Measurements from ENCODE around the gene SIGLEC5. TPM values are rescaled to one million over a fixed set of nuclear protein-coding genes. Genes with fewer than 3 reads are reported as not detected.

The SIGLEC5 gene
- total RNA-seq, 1 donor from 2014 or later, result not detected

DNA sequence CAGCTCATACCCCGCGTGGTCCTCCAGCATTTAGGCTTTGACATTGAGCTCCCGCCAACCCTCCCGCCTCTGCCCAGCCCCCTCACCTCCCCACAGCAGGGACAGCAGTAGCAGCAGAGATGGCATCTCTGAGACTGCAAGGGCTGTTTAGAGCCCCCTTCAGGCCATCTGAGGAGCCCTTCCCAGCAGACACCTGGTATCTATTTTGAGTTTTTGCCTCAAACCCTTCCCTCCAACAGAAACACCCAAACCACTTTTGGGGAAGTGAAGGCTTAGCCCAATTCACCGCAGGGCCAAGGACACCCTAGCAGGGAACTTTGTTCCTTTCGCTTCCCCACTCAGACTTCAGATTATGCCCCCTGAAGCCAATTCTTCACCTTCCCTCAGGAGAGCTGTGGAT is 65.4 kb downstream of the SIGLEC5 start:
- peaks cover 21% of the 10 kb centered on the region for H3K27me3 Mint-ChIP-seq (ENCODE audit: unreplicated experiment)
- H3K36me3 Mint-ChIP-seq (ENCODE audit: unreplicated experiment), result no peaks in the 10 kb centered on the region
- no peaks in the 10 kb centered on the region for H3K9me3 Mint-ChIP-seq (ENCODE audit: unreplicated experiment)
- H3K27ac Mint-ChIP-seq (ENCODE audit: unreplicated experiment), result no peak overlapping the region
- H3K4me3 Mint-ChIP-seq (ENCODE audit: unreplicated experiment), result no peak overlapping the region
- H3K4me1 Mint-ChIP-seq (ENCODE audit: unreplicated experiment), result peaks cover under 1% of the 10 kb centered on the region
- TF ChIP-seq, protein P1, sequence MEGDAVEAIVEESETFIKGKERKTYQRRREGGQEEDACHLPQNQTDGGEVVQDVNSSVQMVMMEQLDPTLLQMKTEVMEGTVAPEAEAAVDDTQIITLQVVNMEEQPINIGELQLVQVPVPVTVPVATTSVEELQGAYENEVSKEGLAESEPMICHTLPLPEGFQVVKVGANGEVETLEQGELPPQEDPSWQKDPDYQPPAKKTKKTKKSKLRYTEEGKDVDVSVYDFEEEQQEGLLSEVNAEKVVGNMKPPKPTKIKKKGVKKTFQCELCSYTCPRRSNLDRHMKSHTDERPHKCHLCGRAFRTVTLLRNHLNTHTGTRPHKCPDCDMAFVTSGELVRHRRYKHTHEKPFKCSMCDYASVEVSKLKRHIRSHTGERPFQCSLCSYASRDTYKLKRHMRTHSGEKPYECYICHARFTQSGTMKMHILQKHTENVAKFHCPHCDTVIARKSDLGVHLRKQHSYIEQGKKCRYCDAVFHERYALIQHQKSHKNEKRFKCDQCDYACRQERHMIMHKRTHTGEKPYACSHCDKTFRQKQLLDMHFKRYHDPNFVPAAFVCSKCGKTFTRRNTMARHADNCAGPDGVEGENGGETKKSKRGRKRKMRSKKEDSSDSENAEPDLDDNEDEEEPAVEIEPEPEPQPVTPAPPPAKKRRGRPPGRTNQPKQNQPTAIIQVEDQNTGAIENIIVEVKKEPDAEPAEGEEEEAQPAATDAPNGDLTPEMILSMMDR (IDR thresholded peaks at IDR 0.05), result no peak
- no peak for DNase-seq (ENCODE audit: extremely low spot score, unreplicated experiment)

Other genes starting within 250 kb of the SIGLEC5 start
- not detected in 2 replicates for gene LIM2, start 242.4 kb downstream of the SIGLEC5 start, total RNA-seq
- gene C19orf84, start 239.8 kb downstream of the SIGLEC5 start, total RNA-seq, result not detected in 2 replicates
- not detected in 2 replicates for gene SIGLEC10, start 212.8 kb downstream of the SIGLEC5 start, total RNA-seq
- gene SIGLEC8, start 171.9 kb downstream of the SIGLEC5 start, total RNA-seq, result not detected in 2 replicates
- not detected in 2 replicates for gene CEACAM18, start 151.9 kb downstream of the SIGLEC5 start, total RNA-seq
- gene SIGLEC12, start 128.6 kb downstream of the SIGLEC5 start, total RNA-seq, result not detected in 2 replicates
- not detected in 2 replicates for gene SIGLEC6, start 98.7 kb downstream of the SIGLEC5 start, total RNA-seq
- 13.5 and 16.9 TPM in 2 replicates for gene ZNF175, start 59.1 kb downstream of the SIGLEC5 start, total RNA-seq
- not detected in 2 replicates for gene SIGLEC14, start 16.4 kb upstream of the SIGLEC5 start, total RNA-seq
- 32.2 and 36.9 TPM in 2 replicates for gene SPACA6, start 62.9 kb upstream of the SIGLEC5 start, total RNA-seq
- gene HAS1, start 93.6 kb upstream of the SIGLEC5 start, total RNA-seq, result not detected in 2 replicates
- gene FPR1, start 121.5 kb upstream of the SIGLEC5 start, total RNA-seq, result not detected in 2 replicates
- gene FPR2, start 130.8 kb upstream of the SIGLEC5 start, total RNA-seq, result not detected in 2 replicates
- not detected in 2 replicates for gene FPR3, start 164.8 kb upstream of the SIGLEC5 start, total RNA-seq